ENCODE results near the gene TPCN2.
"Not testable (repeated sequence)": the region's sequence is repeated elsewhere in the genome, so short reads cannot be mapped to it uniquely, and the experiment has no call there.

The TPCN2 gene

DNA sequence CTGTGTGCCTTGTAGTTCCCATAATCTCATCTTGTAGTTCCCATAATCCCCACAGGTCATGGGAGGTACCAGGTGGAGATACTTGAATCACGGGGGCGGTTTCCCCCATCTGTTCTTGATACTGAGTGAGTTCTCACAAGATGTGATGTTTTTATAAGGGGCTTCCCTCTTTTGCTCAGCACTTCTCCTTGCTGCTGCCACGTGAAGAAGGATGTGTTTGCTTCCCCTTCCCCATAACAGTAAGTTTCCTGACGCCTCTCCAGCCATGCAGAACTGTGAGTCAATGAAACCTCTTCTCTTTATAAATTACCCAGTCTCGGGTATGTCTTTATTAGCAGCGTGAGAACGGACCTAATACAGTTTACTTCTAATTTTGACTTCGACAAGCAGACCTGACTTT lies 93.0 kb downstream of the TPCN2 start:
- in situ Hi-C loops (cut with MboI; ENCODE audit: low pct_unique_long_range_greater_than_20kb, low sequenced_read_pairs, unreplicated experiment) = no loop called here
- DNase-seq (ENCODE audit: low spot score) = no peak
- TF ChIP-seq, protein P1, sequence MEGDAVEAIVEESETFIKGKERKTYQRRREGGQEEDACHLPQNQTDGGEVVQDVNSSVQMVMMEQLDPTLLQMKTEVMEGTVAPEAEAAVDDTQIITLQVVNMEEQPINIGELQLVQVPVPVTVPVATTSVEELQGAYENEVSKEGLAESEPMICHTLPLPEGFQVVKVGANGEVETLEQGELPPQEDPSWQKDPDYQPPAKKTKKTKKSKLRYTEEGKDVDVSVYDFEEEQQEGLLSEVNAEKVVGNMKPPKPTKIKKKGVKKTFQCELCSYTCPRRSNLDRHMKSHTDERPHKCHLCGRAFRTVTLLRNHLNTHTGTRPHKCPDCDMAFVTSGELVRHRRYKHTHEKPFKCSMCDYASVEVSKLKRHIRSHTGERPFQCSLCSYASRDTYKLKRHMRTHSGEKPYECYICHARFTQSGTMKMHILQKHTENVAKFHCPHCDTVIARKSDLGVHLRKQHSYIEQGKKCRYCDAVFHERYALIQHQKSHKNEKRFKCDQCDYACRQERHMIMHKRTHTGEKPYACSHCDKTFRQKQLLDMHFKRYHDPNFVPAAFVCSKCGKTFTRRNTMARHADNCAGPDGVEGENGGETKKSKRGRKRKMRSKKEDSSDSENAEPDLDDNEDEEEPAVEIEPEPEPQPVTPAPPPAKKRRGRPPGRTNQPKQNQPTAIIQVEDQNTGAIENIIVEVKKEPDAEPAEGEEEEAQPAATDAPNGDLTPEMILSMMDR (IDR thresholded peaks at IDR 0.05; ENCODE audit: extremely low read depth, insufficient read depth, missing control alignments) = no peak

DNA sequence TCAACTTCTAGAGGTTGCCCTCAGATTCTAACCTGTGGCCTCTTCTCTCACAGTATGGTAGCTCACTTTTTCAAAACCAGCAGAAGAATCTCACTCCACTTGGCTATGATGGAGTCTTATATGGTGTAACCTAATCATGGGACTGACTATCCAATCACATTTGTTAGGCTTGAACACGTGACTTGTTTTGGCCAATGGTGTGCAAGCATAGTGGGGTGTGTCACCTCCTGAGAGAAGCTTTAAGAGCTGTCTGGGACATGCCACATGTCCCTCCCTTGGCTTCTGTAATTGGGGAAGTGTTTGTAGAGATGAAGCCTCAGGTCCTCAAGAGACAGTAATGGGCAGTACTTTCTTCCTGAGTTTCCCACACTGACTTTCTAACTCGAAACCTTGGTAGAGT lies 94.2 kb downstream of the TPCN2 start:
- no peak for DNase-seq (ENCODE audit: low spot score)
- TF ChIP-seq, protein P1 (IDR thresholded peaks at IDR 0.05; ENCODE audit: extremely low read depth, insufficient read depth, missing control alignments) = no peak
- in situ Hi-C loops (cut with MboI; ENCODE audit: low pct_unique_long_range_greater_than_20kb, low sequenced_read_pairs, unreplicated experiment) = no loop called here

DNA sequence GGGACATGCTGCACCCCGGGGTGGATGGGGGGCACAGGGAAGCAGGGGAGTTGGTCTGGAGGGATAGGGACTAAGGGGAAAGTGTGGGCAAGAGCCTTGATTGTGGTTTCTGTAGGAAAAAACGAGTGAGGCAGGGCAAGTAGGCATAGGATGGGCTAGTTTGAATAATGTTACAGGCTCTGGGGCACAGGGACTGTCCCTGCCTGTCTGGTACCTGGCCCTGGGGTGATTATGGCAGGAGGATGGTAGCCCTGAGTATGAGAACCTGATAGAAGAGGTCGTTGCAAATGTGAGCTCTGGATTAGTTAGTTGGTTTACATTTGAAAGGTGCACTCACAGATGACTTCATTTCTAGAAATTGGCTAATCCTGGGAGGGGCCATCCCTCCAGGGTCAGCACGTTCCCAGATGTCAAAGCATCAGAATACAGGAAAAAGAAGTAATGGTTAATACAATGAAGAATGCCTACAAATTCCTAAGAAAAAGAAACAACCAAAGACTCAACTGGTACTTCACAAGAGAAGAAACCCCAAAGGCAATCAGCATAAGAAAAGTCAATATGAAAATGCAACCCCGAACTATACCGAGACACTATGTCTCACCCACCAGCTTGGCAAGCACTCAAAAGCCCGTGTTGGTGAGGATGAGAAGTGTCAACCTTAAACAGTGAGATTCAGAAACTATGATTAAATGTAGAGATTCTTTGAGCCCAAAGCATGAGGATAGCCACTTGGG lies 95.8 kb downstream of the TPCN2 start:
- TF ChIP-seq, protein P1 (IDR thresholded peaks at IDR 0.05; ENCODE audit: extremely low read depth, insufficient read depth, missing control alignments) = no peak
- in situ Hi-C loops (cut with MboI; ENCODE audit: low pct_unique_long_range_greater_than_20kb, low sequenced_read_pairs, unreplicated experiment) = no loop called here
- peak; percentile 50 for DNase-seq (ENCODE audit: low spot score)

DNA sequence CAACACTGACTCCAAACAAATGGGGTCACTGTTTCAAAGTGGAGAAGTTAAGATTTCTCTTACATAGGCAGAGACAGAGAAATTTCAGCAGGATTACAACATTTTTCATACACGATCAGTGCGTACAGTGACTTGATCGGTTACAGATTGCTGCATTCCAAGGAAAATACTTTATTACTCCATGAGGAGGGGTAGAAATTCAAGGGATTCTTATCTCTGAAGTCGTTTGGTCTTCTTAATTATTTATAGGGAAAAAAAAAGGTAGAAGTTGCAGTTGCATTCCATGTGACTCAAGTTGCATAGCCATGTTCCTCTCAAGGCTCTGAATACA lies 96.3 kb downstream of the TPCN2 start:
- no peak for DNase-seq (ENCODE audit: low spot score)
- TF ChIP-seq, protein P1 (IDR thresholded peaks at IDR 0.05; ENCODE audit: extremely low read depth, insufficient read depth, missing control alignments) = no peak
- in situ Hi-C loops (cut with MboI; ENCODE audit: low pct_unique_long_range_greater_than_20kb, low sequenced_read_pairs, unreplicated experiment) = no loop called here

DNA sequence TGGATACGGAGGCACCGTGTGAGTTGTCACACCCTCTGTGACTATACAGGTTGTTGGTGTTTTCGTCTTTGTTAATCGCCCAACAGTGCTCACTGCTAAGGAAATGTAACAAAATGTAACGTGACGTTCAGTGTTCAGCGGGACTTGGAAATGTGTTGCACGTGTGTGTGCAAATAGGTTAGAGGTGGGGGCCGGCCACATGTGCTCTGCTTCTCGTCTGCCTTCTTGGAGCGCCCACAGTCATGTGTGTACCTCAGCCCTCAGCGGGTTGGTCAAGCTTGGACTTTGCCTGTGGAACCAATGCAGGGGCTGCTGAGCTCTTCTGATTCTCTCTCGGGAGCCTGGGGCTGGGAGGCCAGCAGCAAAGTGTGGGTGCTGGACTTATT lies 99.6 kb downstream of the TPCN2 start:
- DNase-seq (ENCODE audit: low spot score) = no peak
- in situ Hi-C loops (cut with MboI; ENCODE audit: low pct_unique_long_range_greater_than_20kb, low sequenced_read_pairs, unreplicated experiment) = no loop called here
- TF ChIP-seq, protein P1 (IDR thresholded peaks at IDR 0.05; ENCODE audit: extremely low read depth, insufficient read depth, missing control alignments) = no peak

DNA sequence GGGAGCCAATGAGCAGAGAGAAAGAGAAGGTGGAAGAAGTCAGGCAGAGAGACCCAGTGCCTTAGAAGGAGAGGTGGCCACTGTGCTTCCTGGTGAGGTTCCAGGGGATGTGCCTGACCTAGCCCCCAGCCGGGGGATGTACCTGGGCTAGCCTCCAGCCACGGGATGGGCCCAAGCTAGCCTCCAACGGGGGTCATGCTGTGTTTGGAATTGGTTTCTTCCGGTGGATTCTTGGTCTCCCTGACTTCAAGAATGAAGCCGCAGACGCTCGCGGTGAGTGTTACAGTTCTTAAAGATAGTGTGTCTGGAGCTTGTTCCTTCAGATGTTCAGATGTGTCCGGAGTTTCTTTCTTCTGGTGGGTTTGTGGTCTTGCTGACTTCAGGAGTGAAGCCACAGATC lies 100.1 kb downstream of the TPCN2 start:
- TF ChIP-seq, protein P1 (IDR thresholded peaks at IDR 0.05; ENCODE audit: extremely low read depth, insufficient read depth, missing control alignments) = no peak
- in situ Hi-C loops (cut with MboI; ENCODE audit: low pct_unique_long_range_greater_than_20kb, low sequenced_read_pairs, unreplicated experiment) = no loop called here
- no peak for DNase-seq (ENCODE audit: low spot score)

DNA sequence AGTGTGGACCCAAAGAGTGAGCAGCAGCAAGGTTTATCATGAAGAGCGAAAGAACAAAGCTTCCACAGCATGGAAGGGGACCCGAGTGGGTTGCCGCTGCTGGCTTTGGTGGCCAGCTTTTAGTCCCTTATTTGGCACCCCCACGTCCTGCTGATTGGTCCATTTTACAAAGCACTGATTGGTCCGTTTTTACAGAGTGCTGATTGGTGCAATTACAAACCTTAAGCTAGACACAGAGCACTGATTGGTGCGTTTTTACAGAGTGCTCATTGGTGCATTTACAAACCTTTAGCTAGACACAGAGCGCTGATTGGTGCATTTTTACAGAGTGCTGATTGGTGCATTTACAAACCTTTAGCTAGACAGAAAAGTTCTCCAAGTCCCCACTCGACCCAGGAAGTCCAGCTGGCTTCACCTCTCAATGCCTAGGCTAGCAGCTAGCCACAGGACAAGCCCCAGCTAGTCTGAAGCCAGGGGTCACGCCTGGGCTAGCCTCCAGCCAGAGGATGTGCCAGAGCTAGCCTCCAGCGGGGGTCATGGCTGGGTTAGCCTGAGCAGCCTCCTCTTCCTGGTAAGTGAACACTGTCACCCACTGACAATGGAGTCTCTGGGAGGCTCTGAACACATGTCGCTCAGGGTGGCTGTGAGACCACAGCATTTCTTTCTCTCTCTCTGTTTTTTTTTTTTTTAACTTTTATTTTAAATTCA lies 100.8 kb downstream of the TPCN2 start:
- in situ Hi-C loops (cut with MboI; ENCODE audit: low pct_unique_long_range_greater_than_20kb, low sequenced_read_pairs, unreplicated experiment); DNase-seq (ENCODE audit: low spot score): not testable (repeated sequence)

Measured in GM13977 (cell line).